HG03045 (cell line): Measurements from ENCODE around the gene ISCA1.

ENCODE experiments used
- ATAC-seq: cut with Tn5 transposase; IDR thresholded peaks from one replicate; pipeline ENCODE4 v1.9.1; 2021; ENCODE audit warnings: mild to moderate bottlenecking, moderate library complexity; ENCODE audit not compliant: unreplicated experiment

The ISCA1 gene

DNA sequence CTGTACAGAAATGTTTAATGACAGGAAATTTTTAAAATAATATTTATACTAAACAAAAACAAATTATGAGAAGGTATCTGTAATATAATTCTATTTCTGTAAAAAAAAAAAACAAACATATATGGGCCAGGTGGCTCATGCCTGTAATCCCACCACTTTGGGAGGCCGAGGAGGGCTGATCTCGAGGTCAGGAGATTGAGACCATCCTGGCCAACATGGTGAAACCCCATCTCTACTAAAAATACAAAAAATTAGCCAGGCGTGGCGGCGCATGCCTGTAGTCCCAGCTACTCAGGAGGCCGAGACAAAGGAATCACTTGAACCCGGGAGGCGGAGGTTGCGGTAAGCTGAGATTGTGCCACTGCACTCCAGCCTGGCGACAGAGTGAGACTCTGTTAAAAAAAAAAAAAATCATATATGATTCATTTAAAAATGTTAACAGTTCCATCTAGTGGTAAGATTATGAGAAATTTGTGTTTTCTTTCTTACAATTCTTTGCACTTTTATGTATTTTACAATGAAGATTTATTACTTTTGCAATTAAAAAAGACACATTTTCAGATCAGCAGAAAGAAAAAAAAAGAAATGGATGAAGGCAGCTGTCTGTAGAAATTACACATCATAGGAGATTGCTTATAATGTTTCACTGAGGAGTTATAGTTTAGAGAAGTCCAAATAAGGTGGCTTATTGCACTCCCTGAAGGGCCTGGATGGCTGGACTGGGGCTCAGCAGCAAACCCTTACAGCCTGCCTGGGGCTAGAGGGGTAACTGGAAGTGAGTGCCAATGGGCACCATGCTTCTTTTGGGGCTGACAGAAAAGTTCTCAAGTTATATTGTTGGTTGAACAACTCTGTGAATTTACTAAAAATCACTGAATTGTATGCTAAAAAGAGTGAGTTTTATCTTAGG lies 43.2 kb downstream of the ISCA1 start:
- no peak for ATAC-seq

GRCh38 chr9:86230858-86231257 lies 51.5 kb downstream of the ISCA1 start:
- no peak for ATAC-seq

- ATAC-seq: no peak
Observed at GRCh38 chr9:86222667-86223066, 59.7 kb downstream of the ISCA1 start.

- ATAC-seq: no peak
Observed at GRCh38 chr9:86219606-86220005, 62.7 kb downstream of the ISCA1 start.

GRCh38 chr9:86217076-86217755 lies 65.1 kb downstream of the ISCA1 start:
- no peak for ATAC-seq
